Fibroblast of pulmonary artery (primary cell): ENCODE data around the gene SPSB4.

Experiments
- DNase-seq: peaks from one replicate; pipeline ENCODE4 v3.0.0-alpha.2; 2010; ENCODE audit warnings: low read depth
- H3K4me3 ChIP-seq: replicated peaks from 2 replicates; pipeline ENCODE4 v1.5.1; 2011; ENCODE audit warnings: low read depth, mild to moderate bottlenecking, control low read depth, low read length, moderate library complexity
- CTCF ChIP-seq: IDR thresholded peaks from 2 replicates; pipeline ENCODE4 v1.5.1; 2011; ENCODE audit warnings: mild to moderate bottlenecking, control low read depth, low read length, inconsistent platforms; ENCODE audit errors: missing control alignments

Gene SPSB4

GRCh38 chr3:141093971-141094684 lies 43.0 kb downstream of the SPSB4 start:
- TF ChIP-seq CTCF, result no peak
- no peak overlapping the region for H3K4me3 ChIP-seq
- DNase-seq, result no peak

GRCh38 chr3:141094790-141095545 lies 43.8 kb downstream of the SPSB4 start:
- TF ChIP-seq CTCF, result no peak
- H3K4me3 ChIP-seq, result peak overlapping the region; percentile 10
- DNase-seq, result peak; percentile 64

GRCh38 chr3:141095546-141095937 lies 44.4 kb downstream of the SPSB4 start:
- DNase-seq, result no peak
- H3K4me3 ChIP-seq, result no peak overlapping the region
- no peak for TF ChIP-seq CTCF

- DNase-seq, result no peak
- TF ChIP-seq CTCF, result no peak
Observed at GRCh38 chr3:141096164-141096563, 45.0 kb downstream of the SPSB4 start.

GRCh38 chr3:141096981-141097380 lies 45.8 kb downstream of the SPSB4 start:
- H3K4me3 ChIP-seq, result no peak overlapping the region
- TF ChIP-seq CTCF, result no peak

More at GRCh38 chr3:141096164-141096563, 45.0 kb downstream of the SPSB4 start:
- no peak overlapping the region for H3K4me3 ChIP-seq

GRCh38 chr3:141100112-141100511 lies 49.0 kb downstream of the SPSB4 start:
- DNase-seq, result no peak
- H3K4me3 ChIP-seq, result no peak overlapping the region
- no peak for TF ChIP-seq CTCF

More at GRCh38 chr3:141096981-141097380, 45.8 kb downstream of the SPSB4 start:
- no peak for DNase-seq
